Trophoblast cell (in vitro differentiated cells and primary cell): ENCODE results near the gene VPS41.

ENCODE experiments used
- DNase-seq, 2 donors: peaks; one replicate each; pipeline ENCODE4 v3.0.0-alpha.2; 2016
- H2AFZ ChIP-seq: 2 replicates; pipeline ENCODE4 v1.6.1; 2013; ENCODE audit warnings: low read length, moderate library complexity, mild to moderate bottlenecking; ENCODE audit not compliant: insufficient read depth, poor library complexity
- H2AK5ac ChIP-seq: 2 replicates; pipeline ENCODE4 v1.6.1; 2013; ENCODE audit warnings: mild to moderate bottlenecking, low read length
- H2BK120ac ChIP-seq: 2 replicates; pipeline ENCODE4 v1.6.1; 2013; ENCODE audit warnings: low read length, mild to moderate bottlenecking, moderate library complexity; ENCODE audit not compliant: insufficient read depth, poor library complexity
- H2BK12ac ChIP-seq: 2 replicates; pipeline ENCODE4 v1.6.1; 2013; ENCODE audit warnings: mild to moderate bottlenecking, low read length, moderate library complexity
- H2BK5ac ChIP-seq: 2 replicates; pipeline ENCODE4 v1.6.1; 2013; ENCODE audit warnings: low read length, low read depth, moderate library complexity, mild to moderate bottlenecking; ENCODE audit not compliant: poor library complexity
- H3K14ac ChIP-seq: 2 replicates; pipeline ENCODE4 v1.6.1; 2013; ENCODE audit warnings: mild to moderate bottlenecking, low read length
- H3K18ac ChIP-seq: 2 replicates; pipeline ENCODE4 v1.6.1; 2013; ENCODE audit warnings: mild to moderate bottlenecking, low read length
- H3K23ac ChIP-seq: 2 replicates; pipeline ENCODE4 v1.6.1; 2013; ENCODE audit warnings: low read length
- H3K27ac ChIP-seq: 2 replicates; pipeline ENCODE4 v1.5.1; 2013; ENCODE audit warnings: low read depth, mild to moderate bottlenecking, inconsistent platforms, low read length, moderate library complexity
- H3K27me3 ChIP-seq: 2 replicates; pipeline ENCODE4 v1.6.1; 2013; ENCODE audit warnings: inconsistent platforms, mild to moderate bottlenecking, low read length, moderate library complexity; ENCODE audit not compliant: insufficient read depth
- H3K36me3 ChIP-seq, 2 experiments: 1 replicate in 1 of 2; 2 replicates in 1 of 2; pipeline ENCODE4 v1.6.1; 2013; ENCODE audit warnings: low read length in 2 of 2, mild to moderate bottlenecking in 2 of 2, moderate library complexity in 1 of 2; ENCODE audit not compliant: insufficient read depth in 2 of 2, control insufficient read depth in 1 of 2
- H3K4ac ChIP-seq: 2 replicates; pipeline ENCODE4 v1.6.1; 2013; ENCODE audit warnings: low read depth, mild to moderate bottlenecking, low read length, moderate library complexity
- H3K4me1 ChIP-seq, 2 experiments: 1 replicate in 1 of 2; 2 replicates in 1 of 2; pipeline ENCODE4 v1.6.1; 2013; ENCODE audit warnings: low read length in 2 of 2, mild to moderate bottlenecking in 2 of 2, moderate library complexity in 1 of 2; ENCODE audit not compliant: insufficient read depth in 2 of 2, control insufficient read depth in 1 of 2
- H3K4me2 ChIP-seq: 2 replicates; pipeline ENCODE4 v1.6.1; 2013; ENCODE audit warnings: inconsistent platforms, mild to moderate bottlenecking, low read length, moderate library complexity
- H3K4me3 ChIP-seq: 2 replicates; pipeline ENCODE4 v1.5.1; 2013; ENCODE audit warnings: mild to moderate bottlenecking, low read depth, low read length, inconsistent platforms
- H3K79me1 ChIP-seq: one replicate; pipeline ENCODE4 v1.6.1; 2013; ENCODE audit warnings: low read length
- H3K79me2 ChIP-seq: 2 replicates; pipeline ENCODE4 v1.6.1; 2013; ENCODE audit warnings: low read length, mild to moderate bottlenecking; ENCODE audit not compliant: control insufficient read depth, insufficient read depth, poor library complexity
- H3K9ac ChIP-seq: 2 replicates; pipeline ENCODE4 v1.6.1; 2013; ENCODE audit warnings: mild to moderate bottlenecking, low read length
- H3K9me3 ChIP-seq: 2 replicates; pipeline ENCODE4 v1.6.1; 2013; ENCODE audit warnings: low read depth, mild to moderate bottlenecking, control low read depth, inconsistent platforms, low read length; ENCODE audit not compliant: insufficient read depth
- H4K12ac ChIP-seq: 2 replicates; pipeline ENCODE4 v1.6.1; 2013; ENCODE audit warnings: low read depth, mild to moderate bottlenecking, low read length, moderate library complexity
- H4K8ac ChIP-seq: 2 replicates; pipeline ENCODE4 v1.6.1; 2013; ENCODE audit warnings: low read depth, mild to moderate bottlenecking, low read length, moderate library complexity
- H4K91ac ChIP-seq: one replicate; pipeline ENCODE4 v1.6.1; 2013; ENCODE audit warnings: low read depth, mild to moderate bottlenecking, low read length, moderate library complexity
- WGBS: extraction: QIAGEN DNeasy Blood & Tissue Kit; methylation state at CpG from one replicate; pipeline ENCODE4 v1.1.7; 2013; ENCODE audit warnings: missing lambda C conversion rate; ENCODE audit not compliant: insufficient read length, insufficient coverage; ENCODE audit errors: extremely low coverage; 5-methylcytosine and 5-hydroxymethylcytosine counted together

The VPS41 gene

DNA sequence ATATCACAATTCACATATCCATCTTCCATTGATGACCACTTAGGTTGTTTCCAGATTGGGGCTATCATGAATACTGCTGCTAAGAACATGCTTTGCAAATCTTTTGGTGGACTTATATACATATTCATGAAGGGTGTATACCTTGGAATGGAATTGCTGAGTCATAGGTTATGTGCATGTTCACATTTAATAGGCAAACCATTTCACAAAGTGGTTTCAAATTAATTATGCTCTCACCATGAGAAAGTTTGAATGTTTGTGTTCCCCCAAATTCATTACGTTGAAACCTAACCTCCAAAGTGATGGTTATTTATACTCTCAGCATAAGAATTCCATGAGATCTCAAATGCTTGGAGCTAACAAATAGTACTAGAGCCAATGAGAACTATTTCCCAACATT is 86.4 kb downstream of the VPS41 start:
- H4K8ac ChIP-seq, result no peak overlapping the region
- H3K27ac ChIP-seq, result no peak overlapping the region
- no peak overlapping the region for H3K9ac ChIP-seq
- H3K79me2 ChIP-seq, result no peaks in the 10 kb centered on the region
- DNase-seq, result no peak
- H3K4me3 ChIP-seq, result no peak overlapping the region
- H3K4ac ChIP-seq, result no peak overlapping the region
- no peak overlapping the region for H4K12ac ChIP-seq
- no peak overlapping the region for H2BK12ac ChIP-seq
- H3K4me1 ChIP-seq, result peaks cover 0 to 4% of the 10 kb centered on the region in 2 experiments
- H3K79me1 ChIP-seq, result no peaks in the 10 kb centered on the region
- H3K36me3 ChIP-seq, result no peaks in the 10 kb centered on the region
- no peak overlapping the region for H2BK5ac ChIP-seq
- H3K14ac ChIP-seq, result no peak overlapping the region
- H3K18ac ChIP-seq, result no peak overlapping the region
- H3K9me3 ChIP-seq, result no peaks in the 10 kb centered on the region
- no peak overlapping the region for H4K91ac ChIP-seq
- no CpG with 5 or more reads among the region's 1 CpG for WGBS
- no peak overlapping the region for H2AFZ ChIP-seq
- no peak overlapping the region for H3K23ac ChIP-seq
- H3K27me3 ChIP-seq, result no peaks in the 10 kb centered on the region
- no peak overlapping the region for H2BK120ac ChIP-seq
- no peak overlapping the region for H2AK5ac ChIP-seq
- no peak overlapping the region for H3K4me2 ChIP-seq

GRCh38 chr7:38820571-38820970 is 88.4 kb downstream of the VPS41 start:
- Histone ChIP-seq H3K23ac (no peak overlapping the region), H3K4me3 (no peak overlapping the region), H3K36me3 (no peaks in the 10 kb centered on the region), H4K8ac (no peak overlapping the region), H2AK5ac (no peak overlapping the region), H2BK120ac (no peak overlapping the region), H3K9ac (no peak overlapping the region), H3K4ac (no peak overlapping the region), H4K91ac (no peak overlapping the region), H4K12ac (no peak overlapping the region), H3K27ac (no peak overlapping the region), H3K4me2 (no peak overlapping the region), H3K4me1 (peaks cover 0 to under 1% of the 10 kb centered on the region in 2 experiments), H3K79me2 (no peaks in the 10 kb centered on the region), H3K9me3 (no peaks in the 10 kb centered on the region), H3K79me1 (no peaks in the 10 kb centered on the region), H3K14ac (no peak overlapping the region), H2BK5ac (no peak overlapping the region), H2BK12ac (no peak overlapping the region), H2AFZ (no peak overlapping the region), H3K27me3 (no peaks in the 10 kb centered on the region), H3K18ac (no peak overlapping the region)
- WGBS, result no CpG with 5 or more reads among the region's 4 CpGs
- DNase-seq, result no peak

GRCh38 chr7:38819463-38819862 is 89.5 kb downstream of the VPS41 start:
- Histone ChIP-seq H3K4me1 (no peaks in the 10 kb centered on the region), H4K8ac (no peak overlapping the region), H3K9me3 (no peaks in the 10 kb centered on the region), H3K79me2 (no peaks in the 10 kb centered on the region), H2BK5ac (no peak overlapping the region), H2BK120ac (no peak overlapping the region), H3K18ac (no peak overlapping the region), H3K27me3 (no peaks in the 10 kb centered on the region), H2AFZ (no peak overlapping the region), H3K27ac (no peak overlapping the region), H2BK12ac (no peak overlapping the region), H3K4me3 (no peak overlapping the region), H3K79me1 (no peaks in the 10 kb centered on the region), H3K36me3 (no peaks in the 10 kb centered on the region), H2AK5ac (no peak overlapping the region), H3K23ac (no peak overlapping the region), H3K4ac (no peak overlapping the region), H4K91ac (no peak overlapping the region), H3K4me2 (no peak overlapping the region), H3K14ac (no peak overlapping the region), H3K9ac (no peak overlapping the region), H4K12ac (no peak overlapping the region)
- DNase-seq, result no peak
- no CpG with 5 or more reads among the region's 2 CpGs for WGBS

DNA sequence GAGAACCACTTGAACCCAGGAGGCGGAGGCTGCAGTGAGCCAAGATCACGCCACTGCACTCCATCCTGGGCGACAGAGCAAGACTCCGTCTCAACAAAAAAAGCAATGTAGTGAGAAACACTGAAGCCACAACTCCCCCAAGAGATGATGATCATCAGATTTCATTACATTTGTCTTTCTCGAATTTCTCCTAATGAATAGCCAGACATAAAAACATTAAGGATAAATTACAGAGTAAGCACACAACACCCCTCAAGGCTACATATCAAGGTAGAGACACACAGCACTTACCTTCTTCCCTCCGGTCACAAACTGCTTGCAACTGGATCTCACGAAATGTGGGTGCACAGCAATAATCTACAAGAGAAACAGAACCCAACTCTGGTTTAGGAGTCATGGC is 91.5 kb downstream of the VPS41 start:
- Histone ChIP-seq H3K4me1 (no peaks in the 10 kb centered on the region), H3K27me3 (no peaks in the 10 kb centered on the region), H2AK5ac (no peak overlapping the region), H3K79me2 (no peaks in the 10 kb centered on the region), H3K4me3 (no peak overlapping the region), H2BK12ac (no peak overlapping the region), H2AFZ (no peak overlapping the region), H4K8ac (no peak overlapping the region), H3K23ac (no peak overlapping the region), H3K4ac (no peak overlapping the region), H4K12ac (no peak overlapping the region), H3K36me3 (no peaks in the 10 kb centered on the region), H3K9ac (no peak overlapping the region), H3K14ac (no peak overlapping the region), H3K79me1 (no peaks in the 10 kb centered on the region), H2BK120ac (no peak overlapping the region), H2BK5ac (no peak overlapping the region), H3K18ac (no peak overlapping the region), H3K9me3 (no peaks in the 10 kb centered on the region), H4K91ac (no peak overlapping the region), H3K4me2 (no peak overlapping the region), H3K27ac (no peak overlapping the region)
- DNase-seq, result no peak
- WGBS, result no CpG with 5 or more reads among the region's 7 CpGs
